C4-2B (cell line): ENCODE data around the gene CILP2.

ENCODE experiments used
- ZFX ChIP-seq: fragments of 450-650 bp; IDR thresholded peaks from 2 replicates; pipeline ENCODE4 v1.6.1; 2017
- TF ChIP-seq, protein P1 (sequence below): fragments of 450-650 bp; conservative IDR thresholded peaks from 2 replicates; pipeline ENCODE4 v1.5.1; 2017; ENCODE audit warnings: mild to moderate bottlenecking

- TF ChIP-seq, protein P1, sequence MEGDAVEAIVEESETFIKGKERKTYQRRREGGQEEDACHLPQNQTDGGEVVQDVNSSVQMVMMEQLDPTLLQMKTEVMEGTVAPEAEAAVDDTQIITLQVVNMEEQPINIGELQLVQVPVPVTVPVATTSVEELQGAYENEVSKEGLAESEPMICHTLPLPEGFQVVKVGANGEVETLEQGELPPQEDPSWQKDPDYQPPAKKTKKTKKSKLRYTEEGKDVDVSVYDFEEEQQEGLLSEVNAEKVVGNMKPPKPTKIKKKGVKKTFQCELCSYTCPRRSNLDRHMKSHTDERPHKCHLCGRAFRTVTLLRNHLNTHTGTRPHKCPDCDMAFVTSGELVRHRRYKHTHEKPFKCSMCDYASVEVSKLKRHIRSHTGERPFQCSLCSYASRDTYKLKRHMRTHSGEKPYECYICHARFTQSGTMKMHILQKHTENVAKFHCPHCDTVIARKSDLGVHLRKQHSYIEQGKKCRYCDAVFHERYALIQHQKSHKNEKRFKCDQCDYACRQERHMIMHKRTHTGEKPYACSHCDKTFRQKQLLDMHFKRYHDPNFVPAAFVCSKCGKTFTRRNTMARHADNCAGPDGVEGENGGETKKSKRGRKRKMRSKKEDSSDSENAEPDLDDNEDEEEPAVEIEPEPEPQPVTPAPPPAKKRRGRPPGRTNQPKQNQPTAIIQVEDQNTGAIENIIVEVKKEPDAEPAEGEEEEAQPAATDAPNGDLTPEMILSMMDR, result no peak
- no peak for TF ChIP-seq ZFX
Observed at GRCh38 chr19:19514215-19514657, 23.8 kb upstream of the CILP2 start.
